HG03097 (cell line): ENCODE data around the gene NDUFA8.

Experiments
- ATAC-seq: cut with Tn5 transposase; IDR thresholded peaks from one replicate; pipeline ENCODE4 v1.9.1; 2021; ENCODE audit not compliant: unreplicated experiment, low FRiP score

NDUFA8 gene

GRCh38 chr9:122107291-122107805 is 52.2 kb downstream of the NDUFA8 start:
- no peak for ATAC-seq

DNA sequence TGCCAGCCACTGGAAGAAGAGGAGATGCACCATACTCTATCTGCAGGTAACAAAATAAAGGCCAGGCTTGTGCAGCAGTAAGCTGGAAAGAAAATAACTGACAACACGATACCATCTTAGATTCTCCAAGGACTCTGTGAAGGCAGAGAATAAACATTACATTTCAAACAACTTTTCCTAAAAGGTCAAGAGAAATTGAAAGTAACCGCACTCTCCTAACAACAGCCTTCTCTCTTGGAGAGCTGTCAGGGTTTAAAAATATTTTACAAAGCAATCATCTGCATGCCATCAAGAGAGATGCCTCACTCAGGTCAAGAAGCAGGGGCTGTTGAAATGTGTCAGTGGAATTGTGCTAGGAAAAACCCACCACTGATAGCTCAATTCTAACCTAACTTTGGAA is 53.0 kb downstream of the NDUFA8 start:
- no peak for ATAC-seq

- no peak for ATAC-seq
Measured at GRCh38 chr9:122103985-122104384, 55.6 kb downstream of the NDUFA8 start.

- no peak for ATAC-seq
Measured at GRCh38 chr9:122102156-122102555, 57.4 kb downstream of the NDUFA8 start.

GRCh38 chr9:122100756-122101155 is 58.8 kb downstream of the NDUFA8 start:
- no peak for ATAC-seq

GRCh38 chr9:122099271-122099869 is 60.2 kb downstream of the NDUFA8 start:
- no peak for ATAC-seq

DNA sequence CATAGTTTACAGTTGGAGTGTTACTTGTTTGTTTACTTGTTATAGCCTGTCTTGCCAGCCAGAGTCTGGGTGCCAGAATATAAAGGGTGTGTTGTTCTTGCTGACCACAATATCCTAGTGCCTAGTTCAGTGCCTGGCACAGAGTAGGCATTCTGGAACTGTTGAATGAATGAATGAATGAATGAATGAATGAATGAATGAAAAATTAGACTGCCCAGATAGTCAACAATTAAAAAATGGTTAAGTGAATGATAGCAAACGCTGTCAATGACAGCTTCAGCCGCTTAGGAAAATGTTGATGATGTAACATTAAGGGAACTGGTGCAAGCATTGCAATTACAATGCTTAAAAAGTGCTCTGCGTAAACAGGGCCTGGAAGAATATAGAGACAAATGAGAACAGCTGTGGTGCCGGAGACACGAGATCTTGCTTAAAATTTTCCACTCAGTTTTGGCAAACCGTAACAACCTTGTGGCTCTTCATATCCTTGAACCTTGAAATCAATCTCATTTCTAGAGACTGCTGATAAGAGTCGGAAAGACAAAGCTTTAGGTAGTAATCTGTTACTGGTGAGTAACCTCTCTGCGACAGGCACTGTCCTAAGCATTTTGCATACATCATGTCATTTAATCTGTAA is 61.8 kb downstream of the NDUFA8 start:
- no peak for ATAC-seq

DNA sequence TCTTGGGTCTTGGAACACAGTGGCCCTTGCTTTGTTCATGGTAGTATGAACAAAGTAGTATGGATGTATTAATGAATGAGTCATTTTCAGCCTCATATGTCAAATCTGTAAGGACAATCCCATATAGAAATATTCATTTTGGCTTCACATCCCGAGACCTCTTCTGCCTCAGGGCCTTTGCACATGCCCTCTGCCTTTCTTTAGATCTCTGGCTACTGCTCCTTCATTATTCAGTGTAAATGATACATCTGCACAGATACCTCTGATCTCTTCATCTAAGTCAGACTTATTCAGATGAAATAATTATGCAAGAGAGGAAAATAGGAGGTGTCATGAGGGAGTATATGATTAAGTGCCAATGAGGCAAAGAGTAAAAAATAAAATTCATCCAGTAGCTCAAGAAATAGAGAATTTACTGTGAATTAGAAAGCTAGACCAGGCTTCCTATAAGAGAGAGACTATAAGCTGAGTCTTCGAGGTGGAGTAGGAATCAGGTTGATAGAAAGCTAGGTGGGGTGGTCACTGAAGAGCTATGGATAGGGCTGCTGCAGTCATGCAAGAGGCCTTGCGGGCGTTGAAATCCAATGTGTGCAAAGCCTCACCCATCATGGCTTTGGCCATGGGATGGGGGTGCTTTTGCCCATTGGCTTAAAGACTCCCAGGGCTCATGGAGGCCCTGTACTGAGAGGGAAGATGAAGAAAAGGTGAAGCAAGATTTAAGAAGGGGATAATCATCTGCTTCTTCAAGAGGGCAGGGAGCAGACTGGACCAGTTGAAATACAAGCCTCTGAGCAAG is 62.8 kb downstream of the NDUFA8 start:
- no peak for ATAC-seq

- no peak for ATAC-seq
Measured at GRCh38 chr9:122095010-122095767, 64.4 kb downstream of the NDUFA8 start.
